Kidney epithelial cell (primary cell): Measurements from ENCODE around the gene MAPRE2. TPM values are rescaled to one million over a fixed set of nuclear protein-coding genes. Genes with fewer than 3 reads are reported as not detected.
A peak's percentile ranks its signal among the peaks of the same experiment; 100 is the strongest.

ENCODE experiments used
- DNase-seq: peaks from one replicate; pipeline ENCODE4 v3.0.0-alpha.2; 2010; ENCODE audit warnings: low read depth
- H3K27me3 ChIP-seq: 2 replicates; pipeline ENCODE4 v1.6.0; 2011; ENCODE audit warnings: low read length; ENCODE audit not compliant: control insufficient read depth, insufficient read depth
- H3K36me3 ChIP-seq: 2 replicates; pipeline ENCODE4 v1.5.1; 2011; ENCODE audit warnings: low read length; ENCODE audit not compliant: control insufficient read depth, insufficient read depth
- H3K4me3 ChIP-seq: 2 replicates; pipeline ENCODE4 v1.5.1; 2011; ENCODE audit warnings: low read depth, mild to moderate bottlenecking, control low read depth, low read length
- CTCF ChIP-seq: IDR thresholded peaks from 2 replicates; pipeline ENCODE4 v1.5.1; 2011; ENCODE audit warnings: mild to moderate bottlenecking, moderate library complexity, low read length, control low read depth, inconsistent platforms; ENCODE audit not compliant: insufficient read depth, poor library complexity, severe bottlenecking
- total RNA-seq: library from RNA; depleted of rRNA; stranded (reverse); fragments of >200 nt; gene quantifications from 2 replicates; pipeline ENCODE4 v1.2.3, GENCODE V29; 2015

The MAPRE2 gene
- total RNA-seq, 1 donor from 2014 or later: 16.2 TPM

- Histone ChIP-seq H3K36me3 (no peaks in the 10 kb centered on the region), H3K27me3 (no peaks in the 10 kb centered on the region), H3K4me3 (no peak overlapping the region)
- no peak for TF ChIP-seq CTCF
- DNase-seq: peak; percentile 26
Observed at GRCh38 chr18:34999756-35000289, 41.4 kb upstream of the MAPRE2 start.

- no peak overlapping the region for H3K4me3 ChIP-seq
- DNase-seq: no peak
- H3K27me3 ChIP-seq: no peaks in the 10 kb centered on the region
- TF ChIP-seq CTCF: no peak
- H3K36me3 ChIP-seq: no peaks in the 10 kb centered on the region
Observed at GRCh38 chr18:35000457-35000856, 40.8 kb upstream of the MAPRE2 start.

GRCh38 chr18:35002120-35002519, 39.1 kb upstream of the MAPRE2 start:
- Histone ChIP-seq H3K27me3 (no peaks in the 10 kb centered on the region), H3K36me3 (no peaks in the 10 kb centered on the region), H3K4me3 (no peak overlapping the region)
- no peak for DNase-seq
- TF ChIP-seq CTCF: no peak

- Histone ChIP-seq H3K36me3 (no peaks in the 10 kb centered on the region), H3K27me3 (no peaks in the 10 kb centered on the region), H3K4me3 (no peak overlapping the region)
- DNase-seq: no peak
- TF ChIP-seq CTCF: peak; percentile 54
Observed at GRCh38 chr18:35005963-35006577, 35.1 kb upstream of the MAPRE2 start.

- DNase-seq: no peak
- no peak for TF ChIP-seq CTCF
- Histone ChIP-seq H3K4me3 (no peak overlapping the region), H3K27me3 (no peaks in the 10 kb centered on the region), H3K36me3 (no peaks in the 10 kb centered on the region)
Observed at GRCh38 chr18:35010156-35010555, 31.1 kb upstream of the MAPRE2 start.

- H3K36me3 ChIP-seq: no peaks in the 10 kb centered on the region
- DNase-seq: no peak
- H3K27me3 ChIP-seq: no peaks in the 10 kb centered on the region
- no peak overlapping the region for H3K4me3 ChIP-seq
- no peak for TF ChIP-seq CTCF
Observed at GRCh38 chr18:35010993-35011392, 30.2 kb upstream of the MAPRE2 start.
